PC-3 (cell line): Measurements from ENCODE around the gene STN1. TPM values are rescaled to one million over a fixed set of nuclear protein-coding genes. Genes with fewer than 3 reads are reported as not detected.

Experiments used
- ATAC-seq: fragments of 200-7000 bp; cut with Tn5 transposase; 2 replicates; pipeline ENCODE4 v1.9.1; 2020; ENCODE audit warnings: mild to moderate bottlenecking, moderate library complexity
- BruUV-seq: library from RNA; stranded (reverse); fragments of 400-500 nt; replicated peaks from 2 replicates; lab custom pipeline; 2021; lab: Mats Ljungman, UMichigan
- CTCF ChIA-PET: fragments of 300-600 bp; sonication (Branson Sonifier 250); formaldehyde crosslinking; loops from one replicate; lab custom pipeline; 2022; ENCODE audit warnings: antibody characterized with exemption; lab: Charles Lee
- POLR2A ChIA-PET: fragments of 300-600 bp; sonication (Branson Sonifier 250); formaldehyde crosslinking; loops from one replicate; lab custom pipeline; 2022; ENCODE audit warnings: antibody characterized with exemption; ENCODE audit not compliant: unreplicated experiment; lab: Charles Lee
- DNase-seq: peaks from one replicate; pipeline ENCODE4 v3.0.0-alpha.2; 2015
- H2AFZ ChIP-seq: fragments of 300-600 bp; sonication (generic); 2 replicates; pipeline ENCODE4 v1.6.0; 2016; ENCODE audit warnings: antibody characterized with exemption, low read length
- H3F3A ChIP-seq: fragments of 300-600 bp; sonication (generic); one replicate; pipeline ENCODE4 v1.6.0; 2017; ENCODE audit warnings: antibody characterized with exemption, low read length, control low read depth, mild to moderate bottlenecking; ENCODE audit not compliant: unreplicated experiment
- H3K27ac ChIP-seq: fragments of 300-600 bp; sonication (generic); 2 replicates; pipeline ENCODE4 v1.5.1; 2016; ENCODE audit warnings: mild to moderate bottlenecking, low read length
- H3K27me3 ChIP-seq: fragments of 300-600 bp; sonication (generic); 2 replicates; pipeline ENCODE4 v1.6.1; 2016; ENCODE audit warnings: low read length, mixed read lengths
- H3K36me3 ChIP-seq: fragments of 300-600 bp; sonication (generic); 2 replicates; pipeline ENCODE4 v1.6.1; 2016; ENCODE audit warnings: low read depth, mixed run types, low read length, mixed read lengths
- H3K4me1 ChIP-seq: fragments of 300-600 bp; sonication (generic); 2 replicates; pipeline ENCODE4 v1.5.1; 2016; ENCODE audit warnings: low read length; ENCODE audit not compliant: insufficient read depth
- H3K4me2 ChIP-seq: fragments of 300-600 bp; sonication (generic); 2 replicates; pipeline ENCODE4 v1.6.0; 2016; ENCODE audit warnings: low read length
- H3K4me3 ChIP-seq: fragments of 300-600 bp; sonication (generic); 2 replicates; pipeline ENCODE4 v1.5.1; 2016; ENCODE audit warnings: mild to moderate bottlenecking, low read length, mixed read lengths
- H3K79me2 ChIP-seq: fragments of 300-600 bp; sonication (generic); 2 replicates; pipeline ENCODE4 v1.6.1; 2017; ENCODE audit warnings: low read length, mixed read lengths
- H3K9ac ChIP-seq: fragments of 300-600 bp; sonication (generic); 2 replicates; pipeline ENCODE4 v1.6.0; 2016; ENCODE audit warnings: mild to moderate bottlenecking, low read length
- H3K9me2 ChIP-seq: fragments of 300-600 bp; sonication (generic); replicated peaks from 2 replicates; pipeline ENCODE4 v1.6.1; 2016; ENCODE audit warnings: mixed run types, low read length, mixed read lengths
- H3K9me3 ChIP-seq: fragments of 300-600 bp; sonication (generic); 2 replicates; pipeline ENCODE4 v1.6.1; 2016; ENCODE audit warnings: low read length, mixed read lengths
- H4K20me1 ChIP-seq: fragments of 300-600 bp; sonication (generic); 2 replicates; pipeline ENCODE4 v1.6.1; 2016; ENCODE audit warnings: low read length, mixed read lengths
- EZH2 ChIP-seq: fragments of 300-600 bp; sonication (generic); IDR thresholded peaks from one replicate; pipeline ENCODE4 v1.6.1; 2017; ENCODE audit warnings: antibody characterized with exemption, mild to moderate bottlenecking, low read length; ENCODE audit not compliant: unreplicated experiment
- EZH2phosphoT487 ChIP-seq: fragments of 300-600 bp; sonication (generic); IDR thresholded peaks from 2 replicates; pipeline ENCODE4 v1.6.1; 2018; ENCODE audit warnings: mild to moderate bottlenecking, antibody characterized with exemption, low read length, borderline replicate concordance
- intact Hi-C: fragments of 100-400 bp; cut with micrococcal nuclease; formaldehyde crosslinking; loops from 2 replicates; pipeline ENCODE4 v1.9.0; 2023
- total RNA-seq: library from RNA; depleted of rRNA; stranded (reverse); fragments of >200 nt; gene quantifications from 2 replicates; pipeline ENCODE4 v1.2.3, GENCODE V29; 2014
- TF ChIP-seq, protein P1 (sequence below): fragments of 300-600 bp; sonication (generic); conservative IDR thresholded peaks from 2 replicates; pipeline ENCODE4 v1.5.1; 2017; ENCODE audit warnings: antibody characterized with exemption, low read depth, mild to moderate bottlenecking, low read length

The STN1 gene
- total RNA-seq, 1 experiment from 2014 or later, result 33.5 TPM

GRCh38 chr10:103890194-103890658 lies 27.8 kb downstream of the STN1 start:
- TF ChIP-seq EZH2phosphoT487 (no peak), EZH2 (no peak)
- TF ChIP-seq, protein P1, sequence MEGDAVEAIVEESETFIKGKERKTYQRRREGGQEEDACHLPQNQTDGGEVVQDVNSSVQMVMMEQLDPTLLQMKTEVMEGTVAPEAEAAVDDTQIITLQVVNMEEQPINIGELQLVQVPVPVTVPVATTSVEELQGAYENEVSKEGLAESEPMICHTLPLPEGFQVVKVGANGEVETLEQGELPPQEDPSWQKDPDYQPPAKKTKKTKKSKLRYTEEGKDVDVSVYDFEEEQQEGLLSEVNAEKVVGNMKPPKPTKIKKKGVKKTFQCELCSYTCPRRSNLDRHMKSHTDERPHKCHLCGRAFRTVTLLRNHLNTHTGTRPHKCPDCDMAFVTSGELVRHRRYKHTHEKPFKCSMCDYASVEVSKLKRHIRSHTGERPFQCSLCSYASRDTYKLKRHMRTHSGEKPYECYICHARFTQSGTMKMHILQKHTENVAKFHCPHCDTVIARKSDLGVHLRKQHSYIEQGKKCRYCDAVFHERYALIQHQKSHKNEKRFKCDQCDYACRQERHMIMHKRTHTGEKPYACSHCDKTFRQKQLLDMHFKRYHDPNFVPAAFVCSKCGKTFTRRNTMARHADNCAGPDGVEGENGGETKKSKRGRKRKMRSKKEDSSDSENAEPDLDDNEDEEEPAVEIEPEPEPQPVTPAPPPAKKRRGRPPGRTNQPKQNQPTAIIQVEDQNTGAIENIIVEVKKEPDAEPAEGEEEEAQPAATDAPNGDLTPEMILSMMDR, result no peak
- ATAC-seq (peak; percentile 82), DNase-seq (peak; percentile 93)
- no peaks in the 10 kb centered on the region for H3K9me2 ChIP-seq
- CTCF ChIA-PET, result interaction anchor here (0.5 to 0.7 kb wide), 4 partner anchors 231 to 414 kb away, joined by 3 to 8 read pairs (median 4); no protein-coding TSS in a partner anchor
- no peak overlapping the region for H3K4me3 ChIP-seq
- POLR2A ChIA-PET, result interaction anchor here (0.5 to 1.1 kb wide), 7 partner anchors 78 to 230 kb away, joined by 3 to 17 read pairs (median 4); no protein-coding TSS in a partner anchor
- no peaks in the 10 kb centered on the region for H3K79me2 ChIP-seq
- peaks cover 8% of the 10 kb centered on the region for H3F3A ChIP-seq
- BruUV-seq, result no TSS peak
- intact Hi-C loops, result loop anchor here (1.0 kb wide), 1 partner anchor 78 kb away; no protein-coding TSS in a partner anchor
- peak overlapping the region; percentile 93 for H3K9ac ChIP-seq
- no peak overlapping the region for H2AFZ ChIP-seq
- peaks cover 71% of the 10 kb centered on the region for H3K4me1 ChIP-seq
- no peaks in the 10 kb centered on the region for H4K20me1 ChIP-seq
- no peaks in the 10 kb centered on the region for H3K9me3 ChIP-seq
- peaks cover 13% of the 10 kb centered on the region for H3K36me3 ChIP-seq
- no peaks in the 10 kb centered on the region for H3K27me3 ChIP-seq
- H3K4me2 ChIP-seq, result peak overlapping the region; percentile 76
- peak overlapping the region; percentile 100 for H3K27ac ChIP-seq

- CTCF ChIA-PET, result interaction anchor here (0.5 to 0.6 kb wide), 3 partner anchors 19 to 139 kb away, joined by 3 to 6 read pairs (median 5); no protein-coding TSS in a partner anchor
- peak overlapping the region; percentile 100 for H3K27ac ChIP-seq
- POLR2A ChIA-PET, result interaction anchor here (0.5 kb wide), 1 partner anchor 122 kb away, joined by 17 read pairs; no protein-coding TSS in a partner anchor
- no TSS peak for BruUV-seq
- H3K9ac ChIP-seq, result peak overlapping the region; percentile 84
- peaks cover 61% of the 10 kb centered on the region for H3K4me1 ChIP-seq
- intact Hi-C loops, result no loop called here
- no peaks in the 10 kb centered on the region for H3K79me2 ChIP-seq
- H3K9me2 ChIP-seq, result no peaks in the 10 kb centered on the region
- no peak overlapping the region for H2AFZ ChIP-seq
- H3K4me2 ChIP-seq, result no peak overlapping the region
- no peak for ATAC-seq
- H3K36me3 ChIP-seq, result peaks cover 13% of the 10 kb centered on the region
- no peak for DNase-seq
- H3K4me3 ChIP-seq, result no peak overlapping the region
- no peak for TF ChIP-seq EZH2
- TF ChIP-seq, protein P1, result no peak
- no peak for TF ChIP-seq EZH2phosphoT487
- no peaks in the 10 kb centered on the region for H4K20me1 ChIP-seq
- H3K27me3 ChIP-seq, result no peaks in the 10 kb centered on the region
- no peaks in the 10 kb centered on the region for H3K9me3 ChIP-seq
- peaks cover 8% of the 10 kb centered on the region for H3F3A ChIP-seq
These were observed 28.8 kb downstream of the STN1 start for GRCh38 chr10:103889121-103889720.
